GM21367 (cell line): ENCODE data around the gene TTLL8.

Experiments used
- ATAC-seq: cut with Tn5 transposase; IDR thresholded peaks from one replicate; pipeline ENCODE4 v1.9.1; 2021; ENCODE audit not compliant: unreplicated experiment

TTLL8 gene

GRCh38 chr22:50083462-50084079 is 25.5 kb upstream of the TTLL8 start:
- no peak for ATAC-seq

- no peak for ATAC-seq
Measured at GRCh38 chr22:50082961-50083461, 24.9 kb upstream of the TTLL8 start.

DNA sequence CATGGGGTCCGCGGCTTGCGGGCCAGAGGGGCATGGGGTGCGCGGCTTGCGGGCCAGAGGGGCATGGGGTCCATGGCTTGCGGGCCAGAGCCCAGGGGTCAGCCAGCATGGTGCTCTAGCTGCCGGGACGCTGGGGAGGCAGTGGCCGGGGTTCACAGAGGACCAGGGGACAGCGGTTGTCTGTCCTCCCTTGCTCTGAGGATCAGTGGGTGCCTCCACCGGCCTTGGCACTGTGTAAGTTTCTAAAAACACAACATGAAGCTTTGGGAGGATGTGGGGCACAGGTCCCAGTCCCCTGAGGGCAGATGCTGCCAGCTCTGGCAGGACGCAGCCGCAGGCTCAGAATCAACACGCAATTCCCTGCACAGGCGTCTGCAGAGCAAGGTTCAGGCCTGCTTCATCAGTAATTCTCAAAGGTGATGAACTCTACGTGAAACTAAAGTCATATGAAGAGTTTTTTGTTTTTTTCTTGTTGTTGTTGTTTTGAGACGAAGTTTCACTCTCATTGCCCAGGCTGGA is 24.2 kb upstream of the TTLL8 start:
- no peak for ATAC-seq

GRCh38 chr22:50081426-50082196 is 23.5 kb upstream of the TTLL8 start:
- no peak for ATAC-seq

- ATAC-seq, result no peak
Measured at GRCh38 chr22:50080077-50080465, 22.0 kb upstream of the TTLL8 start.

DNA sequence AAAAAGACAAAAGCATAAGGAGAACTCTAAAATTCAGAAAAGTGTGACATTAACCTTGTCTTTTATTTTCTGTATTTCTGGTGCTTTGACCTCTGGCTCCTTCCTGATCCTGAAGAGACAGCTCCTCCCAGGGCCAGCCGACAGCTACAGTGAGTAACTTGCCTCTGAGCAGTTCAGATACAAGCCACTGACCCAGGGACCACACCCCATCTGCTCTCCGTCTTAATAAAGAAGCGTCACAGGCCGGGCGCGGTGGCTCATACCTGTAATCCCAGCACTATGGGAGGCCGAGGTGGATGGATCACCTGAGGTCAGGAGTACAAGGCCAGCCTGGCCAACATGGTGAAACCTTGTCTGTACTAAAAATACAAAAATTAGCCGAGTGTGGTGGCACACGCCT is 20.7 kb upstream of the TTLL8 start:
- no peak for ATAC-seq

DNA sequence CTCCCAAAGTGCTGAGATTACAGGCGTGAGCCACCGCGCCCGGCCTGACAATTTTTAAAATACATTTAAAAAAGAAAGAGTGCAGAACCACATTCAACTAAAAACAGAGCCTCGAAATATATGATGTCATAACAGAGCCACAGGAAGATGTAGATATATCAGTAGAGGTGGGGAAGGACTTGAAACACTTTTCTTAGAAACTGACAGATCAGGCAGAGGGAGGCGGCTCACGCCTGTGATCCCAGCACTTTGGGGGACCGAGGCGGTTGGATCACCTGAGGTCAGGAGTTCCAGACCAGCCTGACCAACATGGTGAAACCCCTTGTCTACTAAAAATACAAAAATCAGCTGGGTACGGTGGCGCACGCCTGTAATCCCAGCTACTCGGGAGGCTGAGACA is 20.1 kb upstream of the TTLL8 start:
- no peak for ATAC-seq

- no peak for ATAC-seq
Measured at GRCh38 chr22:50076646-50077535, 18.8 kb upstream of the TTLL8 start.

- no peak for ATAC-seq
Measured at GRCh38 chr22:50074551-50075530, 16.7 kb upstream of the TTLL8 start.

GRCh38 chr22:50074056-50074455 is 16.0 kb upstream of the TTLL8 start:
- no peak for ATAC-seq

DNA sequence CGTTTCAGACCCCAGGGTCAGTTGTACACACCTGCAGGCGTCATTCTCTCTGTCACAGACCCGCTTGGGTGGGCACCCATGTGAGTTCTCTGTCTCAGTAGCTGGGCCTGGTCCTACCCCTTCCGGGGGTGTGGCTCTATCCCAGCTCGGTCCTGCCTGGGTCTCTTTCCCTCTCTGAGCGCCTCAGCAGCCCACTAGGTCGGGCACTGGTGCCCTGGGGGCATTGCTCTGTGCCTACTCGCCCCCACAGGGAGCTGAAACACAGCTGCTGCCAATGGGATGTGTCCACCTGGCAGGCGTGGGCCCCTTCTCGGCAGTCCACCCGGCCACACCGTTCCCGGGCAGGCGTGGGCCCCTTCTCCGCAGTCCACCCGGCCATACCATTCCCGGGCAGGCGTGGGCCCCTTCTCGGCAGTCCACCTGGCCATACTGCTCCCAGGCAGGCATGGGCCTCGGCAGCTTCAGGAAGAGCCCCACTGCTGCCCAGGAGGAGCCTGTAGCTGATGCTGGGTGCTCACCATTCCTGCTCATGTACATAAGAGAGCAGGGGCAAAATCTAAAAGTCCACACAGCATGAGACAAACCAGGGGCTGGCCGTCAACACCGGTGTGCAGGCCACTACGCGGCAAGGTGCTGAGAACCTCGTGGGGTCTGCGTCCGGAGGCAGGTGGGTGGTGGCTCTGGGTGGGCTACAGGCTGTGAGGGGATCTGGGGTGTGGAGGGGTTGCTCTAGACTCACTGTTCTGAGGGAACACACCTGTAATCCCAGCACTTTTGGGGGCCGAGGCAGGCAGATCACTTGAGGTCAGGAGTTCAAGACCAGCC is 14.8 kb upstream of the TTLL8 start:
- ATAC-seq, result no peak

GRCh38 chr22:50072167-50072555 is 14.1 kb upstream of the TTLL8 start:
- ATAC-seq, result no peak

GRCh38 chr22:50071432-50072166 is 13.5 kb upstream of the TTLL8 start:
- no peak for ATAC-seq

- ATAC-seq, result no peak
Measured at GRCh38 chr22:50070366-50070765, 12.3 kb upstream of the TTLL8 start.

GRCh38 chr22:50068096-50068495 is 10.0 kb upstream of the TTLL8 start:
- ATAC-seq, result no peak

GRCh38 chr22:50067244-50067643 is 9.1 kb upstream of the TTLL8 start:
- no peak for ATAC-seq

- no peak for ATAC-seq
Measured at GRCh38 chr22:50064453-50064852, 6.4 kb upstream of the TTLL8 start.

GRCh38 chr22:50063589-50064393 is 5.7 kb upstream of the TTLL8 start:
- no peak for ATAC-seq
